Right kidney (tissue), 1 donor: ENCODE measurements around the gene CHD9.
A peak's percentile ranks its signal among the peaks of the same experiment; 100 is the strongest.
"Not testable (repeated sequence)": the region's sequence is repeated elsewhere in the genome, so short reads cannot be mapped to it uniquely, and the experiment has no call there.

Source experiments
- DNase-seq: peaks from one replicate; pipeline ENCODE4 v3.0.0-alpha.2; 2016

The CHD9 gene

GRCh38 chr16:53130159-53131049 is 75.6 kb downstream of the CHD9 start:
- DNase-seq = peak; percentile 99

GRCh38 chr16:53131050-53131362 is 76.2 kb downstream of the CHD9 start:
- no peak for DNase-seq

- peak; percentile 79 for DNase-seq
These were observed 76.7 kb downstream of the CHD9 start for GRCh38 chr16:53131363-53132071.

GRCh38 chr16:53132406-53132805 is 77.6 kb downstream of the CHD9 start:
- no peak for DNase-seq

- DNase-seq = no peak
These were observed 80.5 kb downstream of the CHD9 start for GRCh38 chr16:53135329-53135728.

GRCh38 chr16:53142823-53143568 is 88.2 kb downstream of the CHD9 start:
- no peak for DNase-seq

- DNase-seq = no peak
These were observed 92.8 kb downstream of the CHD9 start for GRCh38 chr16:53147500-53148065.

GRCh38 chr16:53150769-53151168 is 96.0 kb downstream of the CHD9 start:
- no peak for DNase-seq

GRCh38 chr16:53152329-53152728 is 97.5 kb downstream of the CHD9 start:
- no peak for DNase-seq

- no peak for DNase-seq
These were observed 98.3 kb downstream of the CHD9 start for GRCh38 chr16:53153130-53153529.

GRCh38 chr16:53154513-53154912 is 99.7 kb downstream of the CHD9 start:
- no peak for DNase-seq

GRCh38 chr16:53156516-53156915 is 101.7 kb downstream of the CHD9 start:
- no peak for DNase-seq

GRCh38 chr16:53159781-53160436 is 105.1 kb downstream of the CHD9 start:
- peak; percentile 3 for DNase-seq

- DNase-seq = no peak
These were observed 111.3 kb downstream of the CHD9 start for GRCh38 chr16:53166099-53166498.

GRCh38 chr16:53168744-53169143 is 114.0 kb downstream of the CHD9 start:
- DNase-seq = no peak

- no peak for DNase-seq
These were observed 117.7 kb downstream of the CHD9 start for GRCh38 chr16:53172517-53172916.

- no peak for DNase-seq
These were observed 120.3 kb downstream of the CHD9 start for GRCh38 chr16:53175118-53175517.

- no peak for DNase-seq
These were observed 121.6 kb downstream of the CHD9 start for GRCh38 chr16:53176434-53176833.

GRCh38 chr16:53183442-53183841 is 128.7 kb downstream of the CHD9 start:
- no peak for DNase-seq

GRCh38 chr16:53185741-53186140 is 130.9 kb downstream of the CHD9 start:
- DNase-seq = not testable (repeated sequence)

GRCh38 chr16:53187775-53188174 is 133.0 kb downstream of the CHD9 start:
- no peak for DNase-seq

GRCh38 chr16:53191413-53191812 is 136.6 kb downstream of the CHD9 start:
- DNase-seq = no peak
